NOMO-1 treated with dmso at 0.1 percent for 144 hours (cell line): ENCODE results near the gene MSL3B.
A peak's percentile ranks its signal among the peaks of the same experiment; 100 is the strongest.
"Not testable (repeated sequence)": the region's sequence is repeated elsewhere in the genome, so short reads cannot be mapped to it uniquely, and the experiment has no call there.

Experiments used
- DNase-seq: peaks from one replicate; lab custom pipeline; 2025; ENCODE audit not compliant: unreplicated experiment; lab: John Stamatoyannopoulos, UW

Gene MSL3B

DNA sequence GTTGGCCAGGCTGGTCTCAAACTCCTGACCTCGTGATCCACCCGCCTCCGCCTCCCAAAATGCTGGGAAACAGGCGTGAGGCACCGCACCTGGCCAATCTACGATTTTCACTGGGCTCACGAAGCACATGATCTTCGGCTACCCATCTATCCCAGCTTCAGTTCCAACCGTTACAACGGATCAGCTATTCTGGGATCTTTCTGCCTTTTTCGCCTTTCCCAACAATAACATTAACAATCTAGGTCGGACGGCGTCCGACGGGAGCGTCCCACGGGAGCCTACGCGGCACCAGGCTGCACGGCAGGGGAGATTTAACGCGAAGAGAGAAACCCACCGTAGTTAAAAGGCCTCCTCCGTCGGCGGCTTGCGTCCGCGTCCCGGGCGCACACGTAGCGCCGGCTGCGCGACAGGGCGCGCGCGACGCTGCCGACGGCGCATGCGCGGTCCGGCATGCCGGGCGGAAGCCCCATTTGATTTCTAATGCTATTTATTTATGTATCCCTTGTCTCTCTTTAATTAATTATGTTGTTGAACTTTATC lies at the start of gene MSL3B:
TSS of gene MSL3B (minus strand) at position 394 of the 540 bp plus-strand sequence.
- no peak for DNase-seq

DNA sequence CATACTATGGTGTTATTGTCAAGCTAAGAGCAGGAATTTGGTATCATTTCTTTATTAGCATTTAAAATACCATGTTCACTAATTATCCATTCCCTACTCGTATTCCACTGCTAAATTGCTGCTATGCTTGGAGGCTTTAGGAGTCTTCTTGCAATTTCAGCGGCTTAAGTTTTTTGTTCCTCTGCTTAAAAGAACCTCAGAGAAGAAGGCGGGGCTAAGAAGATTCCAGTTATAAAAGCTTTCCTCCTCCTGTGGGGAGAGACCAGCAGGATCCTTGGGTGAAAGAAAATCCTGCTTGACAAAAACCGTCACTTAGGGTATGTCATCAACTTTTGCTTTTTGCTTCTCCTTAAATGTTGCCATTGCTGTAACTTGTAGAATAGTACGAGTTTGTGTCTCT lies 48.9 kb upstream of the MSL3B start, which contains the start of gene TRPM8:
TSS of gene TRPM8 (plus strand) at position 258 of the 400 bp plus-strand sequence. CDS start 9,165 bp downstream, outside the sequence.
- no peak for DNase-seq

DNA sequence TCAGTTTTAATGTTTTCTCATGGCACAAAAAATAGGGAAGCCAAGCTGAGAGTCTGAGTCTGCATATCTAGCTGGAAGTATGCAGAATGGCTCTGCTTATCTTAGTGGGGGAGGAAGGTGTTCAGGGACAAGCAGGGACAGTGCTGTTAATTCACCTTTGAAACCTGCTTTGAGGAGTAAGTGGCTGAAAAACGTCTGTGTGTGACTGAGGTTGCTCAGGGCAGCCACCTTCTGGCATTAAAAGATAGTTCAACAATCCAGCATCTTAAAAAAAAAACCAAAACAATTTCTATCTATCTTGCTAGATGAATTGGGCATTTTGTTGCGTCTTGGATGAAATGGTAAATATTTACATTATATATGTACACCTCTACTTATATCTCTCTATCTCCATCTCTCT lies 46.9 kb upstream of the MSL3B start:
- DNase-seq, result no peak

DNA sequence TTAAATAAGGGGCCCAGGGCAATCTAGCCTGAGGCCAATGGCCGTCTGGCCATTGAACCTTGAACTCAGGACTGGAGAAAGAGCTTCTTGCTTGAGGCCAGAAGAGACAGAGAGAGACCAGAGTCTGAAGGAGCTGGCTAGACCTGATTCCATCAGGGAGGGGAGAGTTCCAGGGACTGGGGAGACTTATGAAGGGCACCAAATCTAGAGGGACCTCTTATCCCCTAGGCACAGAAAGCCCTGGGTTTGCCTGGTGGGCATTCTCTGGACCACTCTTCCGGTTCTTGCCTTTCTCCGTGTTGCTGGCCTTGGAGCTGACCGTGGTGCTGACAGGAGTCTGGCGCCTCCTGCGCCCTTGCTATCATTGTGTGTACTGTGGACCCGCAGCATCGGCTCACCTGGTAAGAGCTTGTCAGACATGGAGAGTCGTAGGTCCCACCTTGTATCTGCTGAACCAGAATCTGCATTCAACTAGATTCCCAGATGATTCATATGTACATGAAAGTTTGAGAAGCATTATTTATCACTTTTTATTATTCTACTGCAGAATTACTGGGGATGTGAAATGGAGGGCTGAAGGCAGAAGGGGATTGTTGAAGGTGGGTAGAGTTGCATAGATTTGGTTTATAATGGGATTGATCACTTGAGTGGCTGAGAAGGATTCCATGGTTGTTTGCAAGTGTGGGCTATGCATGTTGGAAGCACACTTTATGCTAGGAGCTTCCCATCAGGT lies 44.7 kb upstream of the MSL3B start:
- no peak for DNase-seq

DNA sequence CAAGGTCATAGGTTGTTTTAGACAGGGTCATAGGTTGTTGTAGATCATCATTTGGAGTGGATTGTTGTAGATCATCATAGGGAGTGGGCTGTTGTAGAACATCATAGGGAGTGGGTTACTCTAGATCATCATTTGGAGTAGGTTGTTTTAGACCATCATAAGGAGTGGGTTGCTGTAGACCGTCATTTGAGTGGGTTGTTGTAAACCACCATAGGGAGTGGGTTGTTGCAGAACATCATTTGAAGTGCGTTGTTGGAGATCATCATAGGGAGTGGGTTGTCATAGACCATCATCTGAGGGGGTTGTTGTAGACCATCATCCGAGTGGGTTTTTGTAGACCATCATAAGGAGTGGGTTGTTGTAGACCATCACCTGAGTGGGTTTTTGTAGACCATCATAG lies 39.4 kb upstream of the MSL3B start:
- DNase-seq, result no peak

DNA sequence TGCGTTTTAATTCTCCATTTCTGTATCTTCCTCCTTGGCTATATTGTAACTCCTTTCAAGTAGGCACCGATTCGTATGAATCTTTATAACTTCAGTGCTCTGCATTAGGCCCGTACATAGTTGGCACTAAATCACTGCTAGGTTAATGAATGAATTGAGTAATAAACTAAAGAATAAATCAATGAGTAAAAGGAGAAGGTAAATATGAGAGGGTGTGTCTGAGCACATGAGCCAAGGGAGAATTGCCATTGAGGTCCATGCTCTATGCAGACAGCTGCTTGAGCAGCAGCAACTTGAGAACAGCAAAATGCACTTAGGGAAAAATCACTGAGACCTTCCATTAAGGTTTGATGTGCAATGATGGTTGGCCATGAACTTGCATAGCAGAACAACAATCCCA lies 37.8 kb upstream of the MSL3B start:
- DNase-seq, result no peak

DNA sequence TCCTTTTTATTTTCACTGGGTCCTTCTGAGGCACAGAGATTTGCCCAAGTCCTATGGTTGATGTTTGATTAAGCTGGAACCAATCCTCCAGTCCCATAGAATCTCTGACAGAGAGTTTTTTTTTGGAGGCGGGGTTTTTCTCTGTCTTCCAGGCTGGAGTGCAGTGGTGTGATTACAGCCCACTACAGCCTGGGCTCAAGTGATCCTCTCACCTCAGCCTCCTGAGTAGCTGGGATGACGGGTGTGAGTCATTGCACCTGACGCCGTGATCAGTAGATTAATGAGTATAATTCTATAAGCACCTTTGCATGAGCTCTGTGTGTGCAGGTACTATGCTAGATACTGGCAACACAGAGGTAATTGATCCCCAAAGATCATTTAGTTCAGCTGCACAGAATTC lies 33.7 kb upstream of the MSL3B start:
- no peak for DNase-seq

DNA sequence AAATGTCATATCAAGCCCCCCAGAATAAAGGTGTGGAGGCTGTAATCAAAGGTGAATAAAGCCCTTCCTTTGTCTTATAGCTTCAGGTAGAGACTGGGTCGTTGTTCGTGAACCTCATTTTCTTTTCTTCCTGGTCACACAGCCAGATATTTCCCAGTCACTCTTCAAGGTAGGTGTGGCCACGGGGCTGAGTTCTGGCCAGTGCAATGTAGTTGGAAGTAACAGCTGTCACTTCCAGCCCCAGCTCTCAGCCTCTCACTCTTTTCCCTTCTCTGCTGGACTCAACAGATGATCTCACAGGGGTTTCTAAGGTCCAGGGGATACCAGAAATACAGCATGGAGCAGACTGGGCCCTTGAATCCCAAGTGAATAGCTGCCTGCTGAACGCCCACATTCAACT lies 33.2 kb upstream of the MSL3B start:
- no peak for DNase-seq

GRCh38 chr2:233896253-233896652 lies 28.1 kb upstream of the MSL3B start:
- not testable (repeated sequence) for DNase-seq

DNA sequence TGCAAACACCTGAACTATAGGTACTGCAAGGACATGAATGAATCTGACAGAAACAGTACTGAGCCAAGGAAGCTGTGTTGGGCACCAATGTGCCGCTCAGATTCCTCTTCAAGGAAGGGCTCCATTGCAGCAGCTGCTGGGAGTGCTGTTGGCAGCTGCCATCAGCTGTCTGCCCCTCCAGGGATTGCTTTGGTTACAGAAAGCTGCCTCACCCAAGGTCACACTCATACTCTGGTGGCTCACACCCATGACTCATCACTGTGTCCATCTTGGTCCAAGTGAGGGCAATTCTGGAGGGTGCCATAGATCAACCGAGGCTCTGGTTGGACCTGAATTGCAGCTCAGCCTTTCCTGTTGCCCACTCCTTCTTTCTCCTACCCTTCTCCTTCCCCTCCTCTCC lies 24.6 kb upstream of the MSL3B start:
- no peak for DNase-seq

DNA sequence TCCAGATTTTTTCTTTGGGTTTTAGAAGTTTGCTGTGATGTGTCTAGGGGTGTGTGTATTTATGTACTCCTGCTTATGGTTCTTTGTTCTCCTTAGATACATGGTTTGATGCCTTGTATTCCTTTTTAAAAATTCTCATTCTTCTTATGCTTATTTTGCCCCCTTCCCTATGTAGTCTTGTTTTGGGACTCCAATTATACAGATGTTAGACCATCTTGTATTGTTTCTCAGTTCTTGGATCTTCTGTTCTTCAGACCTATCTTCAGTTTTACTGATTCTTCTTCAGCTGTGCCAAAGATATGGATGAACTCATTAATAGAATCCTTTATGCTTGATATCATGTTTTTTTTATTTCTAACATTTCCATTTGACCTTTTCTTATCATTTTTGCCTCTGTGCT lies 14.2 kb upstream of the MSL3B start:
- DNase-seq, result no peak

GRCh38 chr2:233872125-233872524 lies 3.9 kb upstream of the MSL3B start:
- peak; percentile 80 for DNase-seq

- no peak for DNase-seq
Measured at GRCh38 chr2:233871432-233871831, 3.2 kb upstream of the MSL3B start.

DNA sequence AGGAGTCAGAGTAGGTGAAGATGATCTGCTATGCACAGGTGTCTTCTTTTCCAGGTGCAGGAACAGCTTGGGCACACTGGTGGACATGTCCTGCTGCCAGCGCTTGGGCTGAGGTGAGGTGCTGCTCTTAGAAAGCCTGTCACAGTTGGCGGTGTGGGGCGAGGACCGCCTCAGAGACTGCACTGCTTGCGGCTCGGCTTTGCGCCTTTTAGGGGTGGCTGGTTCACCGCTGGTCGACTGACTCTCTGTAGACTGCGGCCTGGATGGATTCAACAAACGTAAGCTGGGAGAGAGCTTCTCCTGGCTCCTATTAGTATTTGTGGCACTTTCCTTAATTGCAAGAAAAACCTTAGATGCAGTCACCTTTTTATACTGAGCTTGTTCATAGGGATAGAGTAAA lies 1.7 kb downstream of the MSL3B start:
- DNase-seq, result no peak

GRCh38 chr2:233865838-233866237 lies 2.3 kb downstream of the MSL3B start:
- no peak for DNase-seq

DNA sequence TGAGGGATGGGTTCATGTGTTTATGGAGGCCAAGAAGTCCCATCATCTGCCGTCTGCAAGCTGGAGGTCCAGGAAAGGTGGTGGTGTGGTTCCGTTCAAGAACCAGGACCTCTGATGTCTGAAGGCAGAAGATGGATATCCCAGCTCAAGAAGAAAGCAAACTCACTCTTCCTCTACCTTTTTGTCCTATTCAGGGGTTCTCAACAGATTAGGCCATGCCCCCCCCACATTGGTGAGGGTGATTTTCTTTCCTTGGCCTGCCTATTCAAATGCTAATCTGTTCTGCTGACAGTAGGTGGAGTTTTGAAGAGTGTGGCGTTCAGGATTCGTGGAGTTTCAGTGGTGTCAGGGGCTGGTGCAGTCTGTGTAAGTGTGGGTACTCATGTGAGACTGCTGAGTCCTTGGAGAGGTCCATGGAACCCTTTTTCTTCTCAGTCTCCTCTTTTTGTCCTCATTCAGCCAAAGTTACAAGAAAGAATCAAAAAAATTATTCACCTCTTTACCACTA lies 5.9 kb downstream of the MSL3B start:
- no peak for DNase-seq

DNA sequence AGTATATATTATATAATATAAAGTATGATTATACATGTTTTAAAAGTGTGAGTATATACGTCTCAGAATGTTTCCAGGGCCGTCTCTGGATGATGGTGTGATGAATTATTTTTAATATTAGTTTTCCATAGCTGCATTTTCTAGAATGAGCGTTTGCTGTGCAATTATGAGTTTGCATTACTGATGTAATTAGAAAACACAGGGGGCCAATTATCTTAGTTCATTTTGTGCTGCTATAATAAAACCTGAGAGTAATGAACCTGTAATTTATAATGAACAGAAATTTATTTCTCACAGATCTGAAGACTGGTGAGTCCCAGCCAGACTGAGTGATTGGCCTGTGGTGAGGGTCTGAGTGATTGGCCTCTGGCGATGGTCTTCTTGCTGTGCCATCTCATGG lies 9.9 kb downstream of the MSL3B start:
- no peak for DNase-seq

DNA sequence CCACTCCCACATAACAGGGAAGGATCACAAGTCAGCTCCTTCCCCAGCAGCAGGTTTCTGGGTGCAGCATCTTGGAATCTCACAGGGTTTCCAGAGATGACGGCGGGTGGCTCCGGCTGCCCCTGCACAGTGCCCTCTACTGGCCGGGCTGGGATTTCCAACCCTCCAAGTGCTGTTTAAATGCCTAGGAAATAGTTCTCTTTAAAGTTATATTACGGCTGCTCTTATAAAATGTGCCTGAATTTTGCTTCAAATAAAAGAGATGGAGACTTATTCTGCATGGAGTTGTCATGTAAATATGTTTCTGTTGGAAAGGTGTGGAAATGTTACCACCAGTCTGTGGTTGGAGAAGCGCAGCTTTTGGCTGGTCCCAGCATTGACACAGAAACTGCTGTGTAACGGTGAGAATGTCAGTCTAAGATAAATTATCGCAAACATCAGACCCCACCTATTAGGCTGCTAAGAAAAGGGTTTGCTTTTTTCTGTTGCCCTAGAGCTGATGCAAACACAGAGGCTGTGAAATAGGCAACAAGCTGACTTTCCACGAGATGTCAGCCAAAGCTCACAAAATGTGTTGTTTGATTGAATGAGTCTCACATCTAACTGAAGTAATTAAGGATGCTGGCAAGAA lies 10.6 kb downstream of the MSL3B start:
- peak; percentile 17 for DNase-seq

GRCh38 chr2:233856184-233856583 lies 12.0 kb downstream of the MSL3B start:
- DNase-seq, result no peak

GRCh38 chr2:233855345-233855744 lies 12.8 kb downstream of the MSL3B start:
- DNase-seq, result no peak

GRCh38 chr2:233854241-233854981 lies 13.8 kb downstream of the MSL3B start, which contains the start of gene HJURP:
HJURP (minus strand) TSS chr2:233854535; CDS start chr2:233854500, 35 bp downstream.
- DNase-seq, result peak; percentile 95
